ENCODE measurements around the gene C1orf122. TPM values are rescaled to one million over a fixed set of nuclear protein-coding genes. Genes with fewer than 3 reads are reported as not detected.

The C1orf122 gene
- total RNA-seq, 2 donors from 2014 or later: 40.2 to 42.1 TPM

GRCh38 chr1:37839676-37840075, 32.1 kb downstream of the C1orf122 start:
- intact Hi-C loops (cut with DNase I): no loop called here
- no peak for DNase-seq (ENCODE audit: low spot score)

- intact Hi-C loops (cut with DNase I): no loop called here
Measured at GRCh38 chr1:37840711-37841110, 33.1 kb downstream of the C1orf122 start.

GRCh38 chr1:37841652-37842051, 34.1 kb downstream of the C1orf122 start:
- intact Hi-C loops (cut with DNase I): no loop called here
- no peak for DNase-seq (ENCODE audit: low spot score)

More at GRCh38 chr1:37840711-37841110, 33.1 kb downstream of the C1orf122 start:
- no peak for DNase-seq (ENCODE audit: low spot score)

GRCh38 chr1:37844536-37844935, 36.9 kb downstream of the C1orf122 start:
- DNase-seq (ENCODE audit: low spot score): no peak
- intact Hi-C loops (cut with DNase I): no loop called here

GRCh38 chr1:37845049-37845646, 37.6 kb downstream of the C1orf122 start:
- intact Hi-C loops (cut with DNase I): no loop called here
- DNase-seq (ENCODE audit: low spot score): no peak

GRCh38 chr1:37845786-37846185, 38.2 kb downstream of the C1orf122 start:
- no peak for DNase-seq (ENCODE audit: low spot score)
- intact Hi-C loops (cut with DNase I): no loop called here

GRCh38 chr1:37846647-37847339, 39.2 kb downstream of the C1orf122 start:
- DNase-seq (ENCODE audit: low spot score): no peak
- intact Hi-C loops (cut with DNase I): no loop called here

GRCh38 chr1:37849480-37849879, 41.9 kb downstream of the C1orf122 start:
- no peak for DNase-seq (ENCODE audit: low spot score)
- intact Hi-C loops (cut with DNase I): no loop called here

- intact Hi-C loops (cut with DNase I): no loop called here
- no peak for DNase-seq (ENCODE audit: low spot score)
Measured at GRCh38 chr1:37850352-37850955, 42.9 kb downstream of the C1orf122 start.

GRCh38 chr1:37851262-37851661, 43.7 kb downstream of the C1orf122 start:
- intact Hi-C loops (cut with DNase I): no loop called here
- no peak for DNase-seq (ENCODE audit: low spot score)

GRCh38 chr1:37851782-37852210, 44.2 kb downstream of the C1orf122 start:
- DNase-seq (ENCODE audit: low spot score): no peak
- intact Hi-C loops (cut with DNase I): no loop called here

- intact Hi-C loops (cut with DNase I): loop anchor here in 1 of 2 donors (1.0 kb wide), 1 partner anchor 18 kb away; no protein-coding TSS in a partner anchor
- no peak for DNase-seq (ENCODE audit: low spot score)
Measured at GRCh38 chr1:37853157-37853556, 45.6 kb downstream of the C1orf122 start.

GRCh38 chr1:37854406-37854805, 46.8 kb downstream of the C1orf122 start:
- intact Hi-C loops (cut with DNase I): no loop called here
- DNase-seq (ENCODE audit: low spot score): no peak

Other genes with a start within 250 kb of the C1orf122 start
- gene GNL2, start 211.9 kb upstream of the C1orf122 start, total RNA-seq: 10 to 100 TPM; 35.7 to 40.0 TPM
- 1 to 10 TPM in 1 of 2 donors, under 1 TPM in 1; 0.60 to 1.2 TPM for gene RSPO1, start 172.9 kb upstream of the C1orf122 start, total RNA-seq
- gene CDCA8, start 115.3 kb upstream of the C1orf122 start, total RNA-seq: under 1 TPM; 0.42 to 0.48 TPM
- under 1 TPM in 1 of 2 donors, not detected in 1; 0.05 TPM for gene EPHA10, start 42.7 kb upstream of the C1orf122 start, total RNA-seq
- 1 to 10 TPM; 1.8 to 1.9 TPM for gene MANEAL, start 13.9 kb upstream of the C1orf122 start, total RNA-seq
- gene YRDC, start 418 bp downstream of the C1orf122 start, total RNA-seq: 10 to 100 TPM in 1 of 2 donors, 1 to 10 TPM in 1; 7.1 to 12.0 TPM
- 10 to 100 TPM; 17.8 to 19.8 TPM for gene MTF1, start 51.8 kb downstream of the C1orf122 start, total RNA-seq
- 10 to 100 TPM; 28.9 to 31.2 TPM for gene INPP5B, start 139.3 kb downstream of the C1orf122 start, total RNA-seq
- gene SF3A3, start 182.2 kb downstream of the C1orf122 start, total RNA-seq: 10 to 100 TPM; 42.7 to 48.6 TPM
- gene FHL3, start 197.7 kb downstream of the C1orf122 start, total RNA-seq: 10 to 100 TPM; 55.6 to 80.7 TPM
- 10 to 100 TPM; 45.6 to 61.4 TPM for gene UTP11, start 204.9 kb downstream of the C1orf122 start, total RNA-seq
- gene POU3F1, start 239.0 kb downstream of the C1orf122 start, total RNA-seq: under 1 TPM; 0.28 to 0.29 TPM